Stimulated activated CD4-positive, alpha-beta T cell treated with anti-CD3 and anti-CD28 coated beads, Interleukin-4, amount 100 ng/mL, for 24 hours (primary cell): ENCODE measurements around the gene FBXO36.
"Not testable (repeated sequence)": the region's sequence is repeated elsewhere in the genome, so short reads cannot be mapped to it uniquely, and the experiment has no call there.

ENCODE experiments used
- DNase-seq: peaks from one replicate; pipeline ENCODE4 v3.0.0-alpha.2; 2020

Gene FBXO36

GRCh38 chr2:229914171-229914570, 8.1 kb upstream of the FBXO36 start:
- no peak for DNase-seq

- DNase-seq: no peak
Observed at GRCh38 chr2:229917793-229918192, 4.5 kb upstream of the FBXO36 start.

GRCh38 chr2:229920011-229920641, 2.2 kb upstream of the FBXO36 start:
- DNase-seq: peak; percentile 30

- peak; percentile 64 for DNase-seq
Observed at GRCh38 chr2:229921101-229921891, 1.0 kb upstream of the FBXO36 start.

GRCh38 chr2:229921892-229922448, 333 bp upstream of the FBXO36 start, which contains the start of gene TRIP12:
TRIP12 (minus strand) TSS chr2:229922009; CDS start chr2:229880079, 41,930 bp downstream.
- peak; percentile 88 for DNase-seq

- DNase-seq: not testable (repeated sequence)
Observed at GRCh38 chr2:229924541-229924940, 2.2 kb downstream of the FBXO36 start.

- no peak for DNase-seq
Observed at GRCh38 chr2:229925201-229925600, 2.9 kb downstream of the FBXO36 start.

GRCh38 chr2:229927817-229928321, 5.6 kb downstream of the FBXO36 start:
- DNase-seq: no peak

- no peak for DNase-seq
Observed at GRCh38 chr2:229930656-229931055, 8.4 kb downstream of the FBXO36 start.

GRCh38 chr2:229931241-229931640, 8.9 kb downstream of the FBXO36 start:
- no peak for DNase-seq

GRCh38 chr2:229937537-229937936, 15.2 kb downstream of the FBXO36 start:
- no peak for DNase-seq

GRCh38 chr2:229942671-229943070, 20.4 kb downstream of the FBXO36 start:
- no peak for DNase-seq

- no peak for DNase-seq
Observed at GRCh38 chr2:229943171-229943570, 20.9 kb downstream of the FBXO36 start.

GRCh38 chr2:229943770-229944449, 21.6 kb downstream of the FBXO36 start:
- no peak for DNase-seq

- no peak for DNase-seq
Observed at GRCh38 chr2:229945975-229946374, 23.7 kb downstream of the FBXO36 start.

GRCh38 chr2:229947544-229947943, 25.2 kb downstream of the FBXO36 start:
- no peak for DNase-seq

- DNase-seq: no peak
Observed at GRCh38 chr2:229952256-229952835, 30.0 kb downstream of the FBXO36 start.

GRCh38 chr2:229955663-229956062, 33.4 kb downstream of the FBXO36 start:
- no peak for DNase-seq

- DNase-seq: no peak
Observed at GRCh38 chr2:229956491-229956890, 34.2 kb downstream of the FBXO36 start.

GRCh38 chr2:229963596-229963995, 41.3 kb downstream of the FBXO36 start:
- DNase-seq: not testable (repeated sequence)

- no peak for DNase-seq
Observed at GRCh38 chr2:229969921-229970320, 47.6 kb downstream of the FBXO36 start.

- DNase-seq: no peak
Observed at GRCh38 chr2:229970406-229970805, 48.1 kb downstream of the FBXO36 start.

GRCh38 chr2:229971298-229971790, 49.0 kb downstream of the FBXO36 start:
- no peak for DNase-seq
